HG02610 (cell line): Measurements from ENCODE around the gene KRTAP27-1.

ENCODE experiments used
- ATAC-seq: cut with Tn5 transposase; IDR thresholded peaks from one replicate; pipeline ENCODE4 v1.9.1; 2021; ENCODE audit warnings: mild to moderate bottlenecking, moderate library complexity; ENCODE audit not compliant: unreplicated experiment

Gene KRTAP27-1

DNA sequence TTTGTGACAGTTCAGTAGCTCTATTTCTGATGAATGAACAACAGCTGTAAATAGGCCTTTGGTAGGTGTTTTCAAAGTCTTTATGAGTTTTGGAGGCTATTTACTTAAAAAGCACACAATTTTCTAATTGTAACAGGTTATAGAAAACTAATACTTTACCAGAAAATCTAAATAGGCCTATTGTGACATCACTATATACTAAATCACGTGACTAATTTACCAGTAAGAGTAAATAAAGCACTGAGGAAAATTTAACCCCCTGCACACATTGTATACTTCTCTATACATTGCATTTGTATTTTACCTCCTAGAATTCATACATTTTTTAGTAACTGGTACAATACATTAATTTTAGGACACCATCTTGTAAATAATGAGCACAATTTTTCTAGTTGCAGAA, 32.4 kb downstream of the KRTAP27-1 start:
- ATAC-seq = no peak

- no peak for ATAC-seq
These were observed 48.3 kb downstream of the KRTAP27-1 start, which contains the start of gene KRTAP25-1 for GRCh38 chr21:30289215-30289614. Gene KRTAP25-1 (minus strand): TSS chr21:30289514. CDS start chr21:30289490, 24 bp downstream.
